ENCODE data around the gene BBOX1.
A peak's percentile ranks its signal among the peaks of the same experiment; 100 is the strongest.
"Not testable (repeated sequence)": the region's sequence is repeated elsewhere in the genome, so short reads cannot be mapped to it uniquely, and the experiment has no call there.

The BBOX1 gene

GRCh38 chr11:27075655-27076054 lies 35.0 kb downstream of the BBOX1 start:
- no peak overlapping the region for H3K27ac ChIP-seq

DNA sequence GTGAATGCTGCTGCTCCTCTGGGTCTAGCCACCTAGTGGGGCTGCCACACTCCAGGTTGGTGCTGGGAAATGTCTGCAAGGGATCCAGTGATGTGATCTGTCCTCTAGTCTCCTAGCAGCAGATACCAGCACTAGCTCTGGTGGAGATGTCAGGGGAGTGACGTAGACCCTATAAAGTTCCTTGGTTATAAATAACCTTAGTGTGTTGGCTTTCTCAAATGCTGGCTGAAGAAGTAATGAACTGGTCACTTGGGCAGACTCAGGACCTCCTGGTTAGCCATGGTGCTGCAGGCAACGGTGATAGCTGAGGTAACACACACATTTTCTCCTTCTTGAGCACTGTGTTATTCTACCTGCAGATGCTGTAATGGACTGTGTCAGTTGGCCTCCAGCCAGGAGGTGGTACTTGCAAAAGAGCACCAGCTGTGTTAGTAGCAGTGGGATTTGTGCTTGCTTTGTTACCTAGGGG lies 35.5 kb downstream of the BBOX1 start:
- Histone ChIP-seq H3K27ac (no peak overlapping the region), H3K4me3 (no peak overlapping the region)

More at GRCh38 chr11:27075655-27076054, 35.0 kb downstream of the BBOX1 start:
- no peak overlapping the region for H3K4me3 ChIP-seq

DNA sequence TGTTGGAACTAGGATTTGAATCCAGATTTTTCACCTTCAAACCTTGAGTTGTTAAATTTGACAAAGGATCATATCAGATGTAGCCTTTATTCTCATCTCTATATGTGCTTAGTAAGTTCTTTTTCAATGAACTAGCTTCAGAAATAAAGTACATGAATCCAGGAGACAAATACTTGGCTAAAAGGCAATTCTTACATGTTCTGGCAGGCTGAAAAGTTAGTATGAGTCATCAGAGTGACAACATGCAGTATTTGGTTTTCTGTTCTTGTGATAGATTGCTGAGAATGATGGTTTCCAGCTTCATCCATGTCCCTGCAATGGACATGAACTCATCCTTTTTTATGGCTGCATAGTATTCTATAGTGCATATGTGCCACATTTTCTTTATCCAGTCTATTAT lies 40.4 kb downstream of the BBOX1 start:
- Histone ChIP-seq H3K4me3 (no peak overlapping the region), H3K27ac (no peak overlapping the region)

GRCh38 chr11:27083241-27083640 lies 42.6 kb downstream of the BBOX1 start:
- H3K4me3 ChIP-seq = no peak overlapping the region
- no peak overlapping the region for H3K27ac ChIP-seq

DNA sequence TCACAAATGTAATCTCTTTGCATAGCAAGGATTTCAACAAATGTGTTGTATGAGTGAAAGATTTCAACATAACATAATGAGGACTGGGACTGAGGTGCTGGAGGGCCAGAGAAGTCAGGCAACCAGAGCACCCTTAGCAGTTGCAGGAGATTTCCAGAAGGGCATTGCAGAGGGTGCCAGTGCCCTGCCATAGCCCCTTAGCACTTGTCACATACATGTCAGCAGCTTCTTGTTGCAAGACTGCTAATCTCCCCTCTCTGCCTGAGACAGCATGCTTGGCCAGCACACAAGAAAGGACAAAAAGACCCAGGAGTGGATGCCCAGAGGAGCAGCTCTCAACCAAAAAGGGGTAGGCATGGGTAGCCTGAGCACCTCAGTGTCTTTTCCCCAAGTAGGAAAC lies 43.2 kb downstream of the BBOX1 start:
- no peak overlapping the region for H3K27ac ChIP-seq
- H3K4me3 ChIP-seq = no peak overlapping the region

DNA sequence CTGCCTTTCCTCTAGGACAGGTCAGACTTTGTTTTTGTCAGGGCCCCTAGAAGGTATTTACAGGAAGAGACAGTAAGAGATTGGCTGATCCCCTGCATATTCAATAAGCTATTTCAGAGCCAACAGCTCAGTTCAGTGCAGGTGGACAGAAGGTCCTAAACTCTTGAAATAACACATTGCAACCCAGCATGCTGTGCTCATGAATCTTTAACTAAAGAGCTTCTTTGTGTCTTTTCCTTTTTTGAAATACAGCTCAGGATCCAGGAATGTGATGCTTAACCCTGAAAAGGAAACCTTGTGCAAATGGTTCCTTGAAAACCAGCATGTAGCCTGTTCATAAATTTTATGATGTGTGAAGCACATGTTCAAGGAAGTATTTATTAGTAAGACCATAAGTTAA lies 43.9 kb downstream of the BBOX1 start:
- Histone ChIP-seq H3K4me3 (no peak overlapping the region), H3K27ac (peak overlapping the region in 2 of 21 experiments; percentile 35 to 36)

DNA sequence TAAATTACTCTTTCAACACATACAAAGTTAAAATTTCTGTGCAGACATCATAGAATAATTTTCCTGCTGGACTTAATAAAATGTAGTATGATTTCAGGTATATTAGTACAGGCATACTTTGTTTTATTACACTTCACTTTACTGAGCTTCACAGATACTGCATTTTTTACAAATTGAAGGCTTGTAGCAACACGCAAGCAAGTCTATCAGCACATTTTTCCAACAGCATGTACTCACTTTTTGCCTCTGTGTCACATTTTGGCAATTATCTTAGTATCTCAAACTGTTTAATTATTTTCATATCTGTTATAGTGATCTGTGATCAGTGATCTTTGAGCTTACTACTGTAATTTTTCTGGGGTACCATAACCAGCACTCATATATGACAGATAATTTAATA lies 44.5 kb downstream of the BBOX1 start:
- Histone ChIP-seq H3K4me3 (no peak overlapping the region), H3K27ac (peak overlapping the region in 5 of 21 experiments; percentile 12 to 45 (median 36))

DNA sequence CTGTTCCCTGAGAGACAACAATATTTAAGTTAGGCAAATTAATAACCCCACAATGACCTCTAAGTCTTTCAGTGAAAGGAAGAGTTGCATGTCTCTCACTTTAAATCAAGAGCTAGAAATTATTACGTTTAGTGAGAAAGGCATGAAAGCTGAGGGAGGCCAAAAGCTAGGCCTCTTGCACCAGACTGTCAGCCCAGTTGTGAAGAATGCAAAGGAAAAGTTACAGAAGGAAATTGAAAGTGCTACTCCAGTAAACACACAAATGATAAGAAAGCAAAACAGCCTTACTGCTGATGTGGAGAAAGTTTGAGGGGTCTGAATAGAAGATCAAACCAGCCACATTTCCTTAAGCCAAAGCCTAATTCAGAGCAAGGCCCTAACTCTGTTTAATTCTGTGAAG lies 45.0 kb downstream of the BBOX1 start:
- Histone ChIP-seq H3K27ac (peak overlapping the region in 6 of 21 experiments; percentile 12 to 45 (median 36)), H3K4me3 (no peak overlapping the region)

GRCh38 chr11:27087432-27087831 lies 46.8 kb downstream of the BBOX1 start:
- H3K27ac ChIP-seq = peak overlapping the region in 6 of 21 experiments; percentile 6 to 49 (median 45)
- H3K4me3 ChIP-seq = no peak overlapping the region

GRCh38 chr11:27088353-27088752 lies 47.7 kb downstream of the BBOX1 start:
- Histone ChIP-seq H3K4me3 (no peak overlapping the region), H3K27ac (peak overlapping the region in 5 of 21 experiments; percentile 0 to 47 (median 10))

DNA sequence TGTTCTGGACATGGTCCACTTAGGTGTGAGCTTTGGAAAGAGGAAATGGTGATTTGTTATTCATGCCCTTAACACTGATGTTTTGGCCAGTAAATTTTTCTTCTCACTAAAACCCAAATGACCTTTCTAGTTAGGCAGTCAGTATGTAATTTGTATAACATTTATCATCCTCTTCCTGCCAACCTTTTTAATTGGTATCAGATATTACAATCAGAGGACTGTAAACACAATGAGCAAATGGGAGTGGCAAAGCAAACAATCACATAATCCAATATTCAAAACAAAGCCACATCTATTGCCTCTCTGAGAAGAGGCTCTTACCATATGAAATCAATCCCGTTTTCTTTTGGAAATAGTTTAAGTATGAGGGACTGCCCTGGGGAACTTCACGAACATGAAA lies 49.1 kb downstream of the BBOX1 start:
- H3K4me3 ChIP-seq = no peak overlapping the region
- no peak overlapping the region for H3K27ac ChIP-seq

GRCh38 chr11:27090357-27090948 lies 49.8 kb downstream of the BBOX1 start:
- not testable (repeated sequence) for H3K27ac ChIP-seq, H3K4me3 ChIP-seq

DNA sequence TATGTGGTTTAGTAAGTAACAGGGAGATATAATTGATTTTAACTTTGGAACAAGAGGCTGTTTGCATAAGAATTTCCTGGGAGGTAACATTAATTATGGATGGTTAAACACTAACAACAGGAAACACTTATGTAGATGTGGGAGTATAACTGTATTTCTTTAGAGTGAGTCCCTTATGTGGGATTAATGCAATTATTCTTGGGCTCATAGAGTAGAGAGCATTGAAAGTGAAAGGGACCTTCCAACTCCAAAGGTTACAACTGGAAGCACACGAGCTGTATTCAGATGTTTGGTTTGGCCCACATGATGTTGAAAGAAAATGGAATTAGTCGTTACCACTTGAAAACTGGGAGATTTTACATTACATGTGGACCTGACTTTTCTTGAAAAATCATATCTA lies 53.5 kb downstream of the BBOX1 start:
- Histone ChIP-seq H3K27ac (no peak overlapping the region), H3K4me3 (no peak overlapping the region)

- no peak overlapping the region for H3K27ac ChIP-seq
- H3K4me3 ChIP-seq = no peak overlapping the region
These were observed 54.4 kb downstream of the BBOX1 start for GRCh38 chr11:27095059-27095458.

DNA sequence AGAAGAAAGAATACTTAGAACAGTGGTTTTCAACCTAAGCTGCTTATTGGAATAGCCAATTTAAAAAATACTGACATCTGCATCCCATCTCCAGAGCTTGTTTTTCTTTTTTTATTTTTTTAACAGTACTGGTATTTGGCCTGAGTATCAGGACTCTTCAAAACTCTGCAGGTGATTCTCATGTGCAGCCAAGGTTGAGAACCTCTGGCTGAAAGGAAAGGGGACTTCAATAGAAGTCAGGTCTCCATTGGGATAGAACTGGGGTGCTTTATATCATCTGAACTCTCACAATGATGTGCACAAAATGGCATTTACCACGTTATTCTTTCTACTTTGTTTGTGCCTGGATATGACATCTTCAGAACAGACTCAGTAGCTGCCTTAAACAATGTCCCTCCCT lies 55.3 kb downstream of the BBOX1 start:
- H3K4me3 ChIP-seq = no peak overlapping the region
- no peak overlapping the region for H3K27ac ChIP-seq

- Histone ChIP-seq H3K4me3 (no peak overlapping the region), H3K27ac (no peak overlapping the region)
These were observed 56.9 kb downstream of the BBOX1 start for GRCh38 chr11:27097551-27097950.

GRCh38 chr11:27100534-27100933 lies 59.9 kb downstream of the BBOX1 start:
- Histone ChIP-seq H3K4me3 (no peak overlapping the region), H3K27ac (no peak overlapping the region)

DNA sequence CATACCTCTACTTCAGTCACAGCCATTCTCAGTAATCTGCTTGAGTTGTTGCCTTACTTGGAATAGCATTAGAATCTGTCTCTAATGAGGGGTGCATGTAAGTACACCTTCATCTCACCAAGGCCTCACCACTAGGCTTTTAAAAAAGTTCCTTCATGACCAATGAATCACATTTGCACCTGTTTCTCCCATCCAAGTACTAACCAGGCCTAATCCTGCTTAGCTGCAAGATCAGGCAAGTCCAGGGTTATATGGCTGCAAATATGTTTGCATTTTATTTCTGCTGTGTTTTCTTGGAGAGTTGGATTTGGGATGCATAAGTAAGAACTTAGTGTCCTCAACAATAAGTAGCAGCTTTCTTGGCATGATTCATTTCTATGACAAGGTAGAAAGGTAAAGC lies 66.9 kb downstream of the BBOX1 start:
- H3K27ac ChIP-seq = no peak overlapping the region
- no peak overlapping the region for H3K4me3 ChIP-seq

DNA sequence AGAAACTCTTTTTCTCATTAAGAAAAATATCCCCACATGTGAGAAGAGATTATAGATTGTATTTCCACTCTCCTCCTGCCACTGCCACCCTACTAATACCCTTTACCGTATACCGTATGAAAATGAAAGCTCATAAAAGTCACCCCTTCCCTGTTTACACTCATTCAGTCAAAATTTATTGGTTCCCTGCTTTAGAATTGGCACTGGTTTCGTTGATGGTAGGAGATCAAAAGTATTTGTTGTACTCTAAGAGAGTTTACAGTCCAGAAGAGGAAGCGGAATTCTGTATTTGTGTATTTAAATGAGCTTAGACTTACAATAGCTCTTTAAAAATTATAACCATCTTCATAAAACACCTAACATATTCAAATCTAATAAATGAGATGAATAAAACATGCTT lies 68.2 kb downstream of the BBOX1 start:
- Histone ChIP-seq H3K4me3 (no peak overlapping the region), H3K27ac (no peak overlapping the region)

DNA sequence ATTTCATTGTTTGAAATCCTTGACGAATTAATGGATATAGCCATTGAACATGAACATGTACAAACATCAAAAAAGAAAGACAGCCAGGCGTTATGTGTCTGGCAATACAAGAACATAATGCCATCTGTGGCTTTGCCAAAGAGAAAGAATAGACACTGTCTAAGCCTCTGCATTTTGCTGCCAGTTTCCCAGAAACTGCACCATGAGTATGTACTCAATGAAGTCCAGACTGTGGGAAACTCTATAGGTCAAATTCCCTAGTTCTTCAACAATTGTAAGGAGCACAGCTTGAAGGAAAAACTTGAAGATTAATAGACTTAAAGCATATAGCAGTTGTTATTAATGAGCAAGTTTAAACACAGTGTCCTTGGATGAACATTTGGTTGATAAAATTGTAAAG lies 71.3 kb downstream of the BBOX1 start:
- no peak overlapping the region for H3K4me3 ChIP-seq
- no peak overlapping the region for H3K27ac ChIP-seq

- no peak overlapping the region for H3K27ac ChIP-seq
- no peak overlapping the region for H3K4me3 ChIP-seq
These were observed 72.3 kb downstream of the BBOX1 start for GRCh38 chr11:27112946-27113345.

GRCh38 chr11:27115051-27115650 lies 74.5 kb downstream of the BBOX1 start:
- H3K27ac ChIP-seq = no peak overlapping the region
- H3K4me3 ChIP-seq = no peak overlapping the region
